Measurements from ENCODE around the gene ANXA10. TPM values are rescaled to one million over a fixed set of nuclear protein-coding genes. Genes with fewer than 3 reads are reported as not detected.

ANXA10 gene
- 0.20 TPM in 1 of 2 replicates, not detected in the other for total RNA-seq

GRCh38 chr4:168092176-168092712, at the start of gene ANXA10:
Gene ANXA10, plus strand, starts transcription at chr4:168092537. Its CDS starts 164 bp downstream, at chr4:168092701.

Other genes with a start within 250 kb of the ANXA10 start
- gene DDX60, start 226.2 kb downstream of the ANXA10 start, total RNA-seq = 5.1 and 6.3 TPM in 2 replicates

All from subcutaneous preadipocyte (primary cell).